Activated CD4-positive, alpha-beta T cell treated with anti-CD3 and anti-CD28 coated beads, Interleukin-2, amount 10 ng/mL, durations not matched to agents 7 days and 5 days (primary cell): ENCODE measurements around the gene CNIH1. TPM values are rescaled to one million over a fixed set of nuclear protein-coding genes. Genes with fewer than 3 reads are reported as not detected.

Experiments used
- CTCF ChIA-PET: fragments of 350-600 bp; sonication (Branson Sonifier 250); formaldehyde crosslinking; loops from one replicate; lab custom pipeline; 2021; ENCODE audit warnings: antibody characterized with exemption; lab: Charles Lee
- POLR2A ChIA-PET: fragments of 350-600 bp; sonication (Branson Sonifier 250); formaldehyde crosslinking; loops from one replicate; lab custom pipeline; 2021; ENCODE audit warnings: antibody characterized with exemption; lab: Charles Lee
- DNase-seq: peaks from one replicate; pipeline ENCODE4 v3.0.0-alpha.2; 2020
- H3K27ac Mint-ChIP-seq: one replicate; pipeline ENCODE4 v1.8.0; 2021; ENCODE audit warnings: mild to moderate bottlenecking, moderate library complexity, mixed read lengths
- H3K27me3 Mint-ChIP-seq: one replicate; pipeline ENCODE4 v1.8.0; 2021; ENCODE audit warnings: mixed read lengths
- H3K36me3 Mint-ChIP-seq: one replicate; pipeline ENCODE4 v1.8.0; 2021; ENCODE audit warnings: low read depth, mixed read lengths
- H3K4me1 Mint-ChIP-seq: one replicate; pipeline ENCODE4 v1.8.0; 2021; ENCODE audit warnings: mixed read lengths
- H3K4me3 Mint-ChIP-seq: one replicate; pipeline ENCODE4 v1.8.0; 2021; ENCODE audit warnings: mild to moderate bottlenecking, moderate library complexity, mixed read lengths
- H3K9me3 Mint-ChIP-seq: one replicate; pipeline ENCODE4 v1.8.0; 2021; ENCODE audit warnings: mixed read lengths
- total RNA-seq, 2 experiments: library from RNA; stranded (reverse); gene quantifications; one replicate each; pipeline ENCODE4 v1.2.3, GENCODE V29; 2021

Gene CNIH1
- total RNA-seq, 2 experiments from 2014 or later: 71.5 to 94.5 TPM

GRCh38 chr14:54481695-54482094 lies 40.5 kb upstream of the CNIH1 start:
- peaks cover 39% of the 10 kb centered on the region for H3K4me1 Mint-ChIP-seq
- peaks cover 53% of the 10 kb centered on the region for H3K36me3 Mint-ChIP-seq
- ChIA-PET CTCF (interaction anchor here (0.9 kb wide), 1 partner anchor 9 kb away, joined by 3 read pairs; no protein-coding TSS in a partner anchor), POLR2A (no interaction called here)
- H3K4me3 Mint-ChIP-seq: no peak overlapping the region
- H3K27ac Mint-ChIP-seq: no peak overlapping the region
- peaks cover 1% of the 10 kb centered on the region for H3K9me3 Mint-ChIP-seq
- no peaks in the 10 kb centered on the region for H3K27me3 Mint-ChIP-seq
- no peak for DNase-seq

- Mint-ChIP-seq H3K27me3 (no peaks in the 10 kb centered on the region), H3K4me1 (peaks cover 32% of the 10 kb centered on the region), H3K36me3 (peaks cover 51% of the 10 kb centered on the region), H3K9me3 (no peaks in the 10 kb centered on the region), H3K4me3 (no peak overlapping the region), H3K27ac (no peak overlapping the region)
- CTCF ChIA-PET: no interaction called here
- POLR2A ChIA-PET: interaction anchor here (0.6 kb wide), 1 partner anchor 249 kb away, joined by 3 read pairs; no protein-coding TSS in a partner anchor
- DNase-seq: no peak
These were observed 39.8 kb upstream of the CNIH1 start for GRCh38 chr14:54480830-54481562.

GRCh38 chr14:54478636-54479215 lies 37.6 kb upstream of the CNIH1 start:
- no peak overlapping the region for H3K27ac Mint-ChIP-seq
- ChIA-PET POLR2A (no interaction called here), CTCF (no interaction called here)
- DNase-seq: no peak
- H3K4me3 Mint-ChIP-seq: no peak overlapping the region
- no peaks in the 10 kb centered on the region for H3K9me3 Mint-ChIP-seq
- no peaks in the 10 kb centered on the region for H3K27me3 Mint-ChIP-seq
- H3K4me1 Mint-ChIP-seq: peaks cover 10% of the 10 kb centered on the region
- H3K36me3 Mint-ChIP-seq: peaks cover 50% of the 10 kb centered on the region

DNA sequence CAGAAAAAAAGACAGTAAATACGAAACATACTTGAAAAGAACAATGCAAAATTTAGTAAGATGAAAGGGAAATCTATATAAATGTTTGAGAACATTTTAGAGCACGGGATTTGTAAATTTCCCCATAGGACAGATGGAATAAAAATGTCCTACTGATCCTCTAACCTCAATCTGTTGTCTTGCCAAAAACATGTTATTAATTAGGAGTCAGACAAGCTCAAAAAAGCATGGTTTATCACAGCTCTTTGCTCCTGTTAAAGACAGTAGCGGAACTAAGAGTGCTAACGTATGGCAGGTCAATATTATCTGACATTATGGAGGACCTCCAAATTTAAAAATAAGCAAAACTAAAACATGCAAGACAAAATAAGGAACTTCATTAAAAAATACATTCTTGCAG lies 34.7 kb upstream of the CNIH1 start:
- ChIA-PET POLR2A (no interaction called here), CTCF (no interaction called here)
- Mint-ChIP-seq H3K27me3 (no peaks in the 10 kb centered on the region), H3K4me1 (no peaks in the 10 kb centered on the region), H3K4me3 (no peak overlapping the region), H3K9me3 (no peaks in the 10 kb centered on the region), H3K36me3 (peaks cover 37% of the 10 kb centered on the region), H3K27ac (no peak overlapping the region)
- DNase-seq: no peak

DNA sequence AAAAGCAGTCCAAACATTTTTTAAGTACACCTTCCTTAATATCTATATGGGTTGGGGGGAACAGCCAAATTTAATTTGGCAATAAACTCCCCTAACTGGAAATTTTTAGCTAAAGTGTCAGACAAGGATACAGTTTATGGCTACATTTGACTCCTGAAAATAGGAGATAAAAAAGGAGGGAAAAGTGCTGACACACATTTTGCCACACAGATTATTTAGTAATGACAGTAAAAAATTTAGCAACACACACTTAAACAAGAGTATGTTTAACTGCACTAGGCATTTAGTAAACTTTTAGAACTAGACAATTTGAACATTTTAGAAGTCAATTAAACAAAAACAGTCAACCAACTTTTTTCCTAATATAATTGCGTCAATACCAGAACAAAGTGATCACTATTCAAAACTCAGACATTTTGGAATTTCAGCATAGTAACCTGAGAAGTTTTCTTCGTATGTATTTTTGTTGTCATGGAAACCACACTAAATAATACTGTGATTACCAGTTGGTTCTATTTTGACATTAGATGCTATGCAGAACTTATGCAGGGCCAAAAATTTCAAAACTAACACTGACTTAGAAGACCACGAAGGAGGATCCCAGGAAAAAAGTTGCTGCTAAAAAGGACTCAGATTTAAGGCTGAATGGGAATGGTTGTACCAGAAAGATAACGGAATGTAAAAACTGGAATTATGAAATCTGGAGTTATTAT lies 34.2 kb upstream of the CNIH1 start:
- Mint-ChIP-seq H3K36me3 (peaks cover 37% of the 10 kb centered on the region), H3K27ac (no peak overlapping the region), H3K27me3 (no peaks in the 10 kb centered on the region), H3K4me3 (no peak overlapping the region), H3K9me3 (no peaks in the 10 kb centered on the region), H3K4me1 (no peaks in the 10 kb centered on the region)
- no peak for DNase-seq
- ChIA-PET POLR2A (no interaction called here), CTCF (no interaction called here)

DNA sequence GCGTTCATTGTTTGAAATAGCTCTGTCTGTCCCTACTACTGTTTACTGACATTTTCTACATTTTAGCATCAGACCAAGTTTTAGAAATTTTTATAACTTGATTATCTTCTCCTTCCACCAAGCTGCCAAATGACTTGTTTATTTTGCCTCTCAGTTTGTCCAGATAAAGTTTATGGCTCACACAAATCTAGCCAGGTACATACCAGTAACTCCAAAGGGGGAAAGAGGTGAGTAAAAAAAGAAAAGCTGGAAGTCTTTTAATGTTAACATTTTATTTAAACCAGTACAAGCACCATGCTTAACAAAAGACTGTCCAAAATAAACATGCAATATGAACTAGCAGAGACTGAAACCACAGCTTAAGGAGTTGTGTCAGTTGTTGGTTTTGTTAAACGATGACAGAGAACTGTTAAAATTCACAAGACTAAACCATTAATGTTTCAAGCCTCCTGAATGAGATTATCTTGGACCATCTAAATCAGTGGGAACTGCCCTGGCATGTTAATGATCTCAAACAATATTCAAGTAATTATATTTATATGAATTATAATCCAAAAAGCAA lies 33.1 kb upstream of the CNIH1 start:
- Mint-ChIP-seq H3K27ac (no peak overlapping the region), H3K4me1 (no peaks in the 10 kb centered on the region), H3K27me3 (no peaks in the 10 kb centered on the region), H3K4me3 (no peak overlapping the region), H3K36me3 (peaks cover 36% of the 10 kb centered on the region), H3K9me3 (no peaks in the 10 kb centered on the region)
- DNase-seq: no peak
- ChIA-PET CTCF (interaction anchor here (0.9 to 1.0 kb wide), 2 partner anchors 18 to 23 kb away, joined by 3 to 4 read pairs; no protein-coding TSS in a partner anchor), POLR2A (no interaction called here)

DNA sequence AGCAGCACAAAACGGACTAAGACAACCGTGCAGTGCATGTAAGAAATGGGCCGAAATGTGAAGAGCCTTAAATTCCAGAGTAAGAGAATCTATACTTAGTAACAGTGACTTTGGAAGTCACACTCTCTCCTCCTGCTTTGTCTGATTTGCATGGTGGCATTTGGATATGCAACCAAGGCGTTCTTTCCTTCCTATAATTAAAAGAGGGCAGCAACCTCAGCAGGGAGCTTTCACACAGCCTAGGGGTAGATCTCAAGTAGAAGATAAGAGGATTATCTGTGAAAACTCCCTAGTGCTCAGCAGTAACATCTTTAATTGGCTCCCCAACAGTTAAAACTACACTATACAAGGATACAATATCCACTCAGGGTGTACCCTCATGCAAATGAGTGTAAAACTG lies 31.1 kb upstream of the CNIH1 start:
- DNase-seq: no peak
- ChIA-PET CTCF (interaction anchor here (1.0 to 1.5 kb wide), 4 partner anchors 11 to 18 kb away, joined by 3 read pairs; partner anchors contain the start of gene GMFB), POLR2A (no interaction called here)
- Mint-ChIP-seq H3K27ac (no peak overlapping the region), H3K27me3 (no peaks in the 10 kb centered on the region), H3K4me1 (no peaks in the 10 kb centered on the region), H3K36me3 (peaks cover 30% of the 10 kb centered on the region), H3K4me3 (no peak overlapping the region), H3K9me3 (peaks cover 8% of the 10 kb centered on the region)

DNA sequence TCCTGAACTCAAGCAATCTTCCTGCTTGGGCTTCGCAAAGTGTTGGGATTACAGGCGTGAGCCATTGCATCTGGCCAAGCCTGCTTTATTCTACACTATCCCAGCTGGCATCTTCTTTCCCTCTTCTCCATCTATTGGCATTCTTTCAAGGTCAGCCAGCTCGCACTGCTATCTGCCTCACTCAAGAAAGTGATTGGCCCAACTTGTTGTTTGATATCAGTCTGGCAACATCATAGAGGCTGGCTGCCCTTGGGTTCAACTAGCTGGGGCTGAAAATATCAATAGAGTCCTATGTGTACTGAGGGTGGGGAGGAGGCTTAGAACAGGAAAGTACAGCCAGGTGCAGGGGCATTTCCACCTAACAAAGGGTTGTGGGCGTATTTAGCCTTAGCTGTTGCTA lies 30.5 kb upstream of the CNIH1 start:
- Mint-ChIP-seq H3K4me1 (no peaks in the 10 kb centered on the region), H3K9me3 (peaks cover 11% of the 10 kb centered on the region), H3K36me3 (peaks cover 27% of the 10 kb centered on the region), H3K27me3 (no peaks in the 10 kb centered on the region), H3K27ac (no peak overlapping the region), H3K4me3 (no peak overlapping the region)
- DNase-seq: no peak
- ChIA-PET CTCF (interaction anchor here (1.1 to 1.5 kb wide), 2 partner anchors 12 to 17 kb away, joined by 3 read pairs; partner anchors contain the start of gene GMFB), POLR2A (no interaction called here)

DNA sequence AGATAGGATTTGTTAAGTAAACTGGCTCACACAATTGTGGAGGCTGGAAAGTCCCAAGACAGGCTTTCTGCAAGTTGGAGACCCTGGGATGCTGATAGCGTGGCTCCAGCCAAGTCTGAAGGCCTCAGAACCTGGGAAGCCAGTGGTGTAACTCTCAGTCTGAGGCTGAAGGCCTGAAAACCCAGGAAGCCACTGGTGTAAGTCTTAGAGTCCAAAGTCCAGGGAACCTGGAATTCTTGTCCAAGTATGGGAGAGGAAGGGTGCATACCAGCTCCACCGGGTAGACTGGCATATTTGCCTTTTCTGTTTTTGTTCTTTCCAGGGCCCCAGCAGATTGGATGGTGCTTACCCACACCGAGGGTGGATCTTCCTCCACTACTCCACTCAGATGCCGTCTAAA lies 29.5 kb upstream of the CNIH1 start:
- H3K36me3 Mint-ChIP-seq: peaks cover 23% of the 10 kb centered on the region
- H3K27me3 Mint-ChIP-seq: no peaks in the 10 kb centered on the region
- CTCF ChIA-PET: interaction anchor here (1.3 kb wide), 1 partner anchor 302 kb away, joined by 4 read pairs; no protein-coding TSS in a partner anchor
- no peak for DNase-seq
- H3K4me3 Mint-ChIP-seq: no peak overlapping the region
- POLR2A ChIA-PET: no interaction called here
- H3K9me3 Mint-ChIP-seq: peaks cover 12% of the 10 kb centered on the region
- H3K4me1 Mint-ChIP-seq: no peaks in the 10 kb centered on the region
- no peak overlapping the region for H3K27ac Mint-ChIP-seq

DNA sequence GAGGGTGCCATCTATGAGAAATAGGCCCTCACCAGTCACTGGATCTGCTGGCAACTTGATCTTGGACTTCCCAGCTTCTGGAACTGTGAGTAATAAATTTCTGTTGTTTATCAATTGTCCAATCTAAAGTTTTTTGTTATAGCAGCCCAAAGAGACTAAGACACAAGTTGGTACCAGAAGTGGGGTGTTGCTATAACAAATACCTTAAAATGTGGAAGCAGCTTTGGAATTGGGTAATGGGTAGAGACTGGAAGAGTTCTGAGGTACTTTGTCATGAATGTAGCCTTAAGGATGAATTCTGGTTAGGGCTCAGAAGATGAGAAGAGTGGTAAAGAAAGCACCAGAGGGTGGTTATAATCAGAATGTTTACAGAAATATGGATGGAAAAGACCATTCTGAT lies 26.1 kb upstream of the CNIH1 start:
- no peak for DNase-seq
- Mint-ChIP-seq H3K27ac (no peak overlapping the region), H3K27me3 (no peaks in the 10 kb centered on the region), H3K36me3 (peaks cover 12% of the 10 kb centered on the region), H3K4me1 (no peaks in the 10 kb centered on the region), H3K9me3 (peaks cover 12% of the 10 kb centered on the region), H3K4me3 (no peak overlapping the region)
- ChIA-PET POLR2A (no interaction called here), CTCF (no interaction called here)

GRCh38 chr14:54465654-54466053 lies 24.5 kb upstream of the CNIH1 start:
- H3K27me3 Mint-ChIP-seq: no peaks in the 10 kb centered on the region
- H3K9me3 Mint-ChIP-seq: peaks cover 12% of the 10 kb centered on the region
- CTCF ChIA-PET: interaction anchor here (1.4 kb wide), 1 partner anchor 44 kb away, joined by 5 read pairs; the partner anchor contains the start of gene CGRRF1
- H3K4me1 Mint-ChIP-seq: no peaks in the 10 kb centered on the region
- H3K36me3 Mint-ChIP-seq: peaks cover 12% of the 10 kb centered on the region
- H3K27ac Mint-ChIP-seq: no peak overlapping the region
- POLR2A ChIA-PET: no interaction called here
- H3K4me3 Mint-ChIP-seq: no peak overlapping the region
- no peak for DNase-seq

DNA sequence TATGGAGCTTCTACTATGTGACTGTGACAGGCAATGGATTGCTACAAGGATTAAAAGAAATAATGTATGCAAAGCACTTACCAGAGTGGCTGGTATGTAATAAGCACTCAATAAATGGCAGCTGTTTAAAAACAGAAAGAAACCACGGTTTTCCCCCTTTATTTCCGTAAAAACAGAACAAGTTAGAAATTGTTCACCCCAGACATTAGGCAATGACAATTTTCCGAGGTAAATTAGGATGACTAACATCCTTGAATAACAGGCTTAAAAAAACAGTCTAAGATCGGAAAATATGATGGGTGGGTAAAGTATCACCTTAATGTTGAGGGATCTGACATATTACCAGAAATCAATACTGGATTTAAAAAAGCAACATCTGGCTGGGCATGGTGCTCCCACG lies 20.9 kb upstream of the CNIH1 start:
- no peaks in the 10 kb centered on the region for H3K27me3 Mint-ChIP-seq
- ChIA-PET CTCF (interaction anchor here (1.5 kb wide), 1 partner anchor 10 kb away, joined by 3 read pairs; no protein-coding TSS in a partner anchor), POLR2A (no interaction called here)
- peaks cover 11% of the 10 kb centered on the region for H3K9me3 Mint-ChIP-seq
- no peak overlapping the region for H3K4me3 Mint-ChIP-seq
- H3K27ac Mint-ChIP-seq: no peak overlapping the region
- no peaks in the 10 kb centered on the region for H3K4me1 Mint-ChIP-seq
- DNase-seq: no peak
- H3K36me3 Mint-ChIP-seq: peaks cover 2% of the 10 kb centered on the region
